Measurements from ENCODE around the gene MRPS35. TPM values are rescaled to one million over a fixed set of nuclear protein-coding genes. Genes with fewer than 3 reads are reported as not detected.

The MRPS35 gene
- total and polyA plus RNA-seq, 2 experiments from 2014 or later: 67.4 to 88.1 TPM

DNA sequence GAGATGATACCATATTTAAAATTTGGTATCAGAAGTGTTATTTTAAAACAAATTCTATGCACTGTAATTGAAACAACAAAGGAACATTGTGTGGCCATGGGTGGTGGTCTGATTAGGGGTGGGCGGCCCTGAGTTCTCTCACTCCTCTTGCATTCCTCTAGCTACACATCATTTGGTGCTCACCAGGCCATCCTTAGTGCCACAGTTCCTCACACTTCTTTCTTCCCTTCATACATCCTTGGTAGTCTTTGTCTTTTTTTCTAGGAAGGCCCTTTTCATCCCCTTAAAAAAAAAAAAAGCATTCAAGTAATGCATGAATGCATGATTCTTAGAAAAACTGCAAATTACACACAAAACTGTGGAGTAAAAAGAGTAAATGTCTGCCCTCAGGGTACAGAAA lies 71.8 kb downstream of the MRPS35 start:
- peak overlapping the region; percentile 99 for H3K4me2 ChIP-seq

DNA sequence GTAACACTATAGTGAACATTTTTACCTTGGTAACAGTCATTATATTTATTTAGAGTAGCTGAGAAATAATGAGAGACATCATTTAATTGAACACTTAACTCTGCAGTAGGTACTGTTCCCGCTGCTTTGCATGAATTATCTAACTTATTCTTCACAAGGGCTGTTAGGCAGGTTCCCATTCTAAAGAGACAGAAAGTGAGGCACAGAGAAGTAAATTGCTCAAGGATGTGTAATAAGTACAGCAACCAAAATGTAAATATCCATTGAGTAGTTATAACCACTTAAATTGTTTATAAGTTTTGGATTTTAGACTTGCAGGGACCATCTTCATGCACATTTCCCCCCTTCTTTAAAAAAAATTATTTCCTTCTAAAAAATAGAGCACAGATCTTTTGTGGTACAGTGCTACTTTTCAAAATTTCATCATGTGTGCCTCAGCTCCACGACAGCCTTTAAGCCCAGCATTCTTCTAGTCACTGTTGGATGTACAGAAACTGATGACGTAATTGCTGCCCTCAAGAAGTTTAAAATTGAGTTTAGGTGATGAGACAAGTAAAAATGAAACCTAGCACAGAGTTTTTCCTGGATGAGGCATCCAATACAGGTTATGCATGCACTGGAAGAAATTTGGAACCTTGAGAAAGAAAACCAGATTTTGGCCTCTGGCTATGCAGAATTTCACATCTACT lies 75.4 kb downstream of the MRPS35 start:
- H3K27ac ChIP-seq: no peak overlapping the region
- no peak for DNase-seq (ENCODE audit: low spot score)
- peaks cover 3% of the 10 kb centered on the region for H4K20me1 ChIP-seq (ENCODE audit: insufficient read depth, poor library complexity, severe bottlenecking)
- 92% methylated on average over 3 of the region's 3 CpGs for WGBS (ENCODE audit: low lambda C conversion rate, missing lambda C conversion rate)
- H2AFZ ChIP-seq: no peak overlapping the region
- no peaks in the 10 kb centered on the region for H3K36me3 ChIP-seq (replicated peaks; ENCODE audit: insufficient read depth, low read depth)
- H3K9me3 ChIP-seq (ENCODE audit: low read depth): no peaks in the 10 kb centered on the region
- H3K27me3 ChIP-seq: no peaks in the 10 kb centered on the region
- no peak overlapping the region for H3K4me3 ChIP-seq
- H3K4me2 ChIP-seq: no peak overlapping the region
- no peaks in the 10 kb centered on the region for H3K9me2 ChIP-seq (replicated peaks; ENCODE audit: insufficient read depth)
- peaks cover 12% of the 10 kb centered on the region for H3K4me1 ChIP-seq (ENCODE audit: insufficient read depth)
- H3K79me2 ChIP-seq: peaks cover 92% of the 10 kb centered on the region
- TF ChIP-seq, protein P1, sequence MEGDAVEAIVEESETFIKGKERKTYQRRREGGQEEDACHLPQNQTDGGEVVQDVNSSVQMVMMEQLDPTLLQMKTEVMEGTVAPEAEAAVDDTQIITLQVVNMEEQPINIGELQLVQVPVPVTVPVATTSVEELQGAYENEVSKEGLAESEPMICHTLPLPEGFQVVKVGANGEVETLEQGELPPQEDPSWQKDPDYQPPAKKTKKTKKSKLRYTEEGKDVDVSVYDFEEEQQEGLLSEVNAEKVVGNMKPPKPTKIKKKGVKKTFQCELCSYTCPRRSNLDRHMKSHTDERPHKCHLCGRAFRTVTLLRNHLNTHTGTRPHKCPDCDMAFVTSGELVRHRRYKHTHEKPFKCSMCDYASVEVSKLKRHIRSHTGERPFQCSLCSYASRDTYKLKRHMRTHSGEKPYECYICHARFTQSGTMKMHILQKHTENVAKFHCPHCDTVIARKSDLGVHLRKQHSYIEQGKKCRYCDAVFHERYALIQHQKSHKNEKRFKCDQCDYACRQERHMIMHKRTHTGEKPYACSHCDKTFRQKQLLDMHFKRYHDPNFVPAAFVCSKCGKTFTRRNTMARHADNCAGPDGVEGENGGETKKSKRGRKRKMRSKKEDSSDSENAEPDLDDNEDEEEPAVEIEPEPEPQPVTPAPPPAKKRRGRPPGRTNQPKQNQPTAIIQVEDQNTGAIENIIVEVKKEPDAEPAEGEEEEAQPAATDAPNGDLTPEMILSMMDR (IDR thresholded peaks at IDR 0.05; ENCODE audit: poor library complexity): no peak
- TF ChIP-seq EZH2 (IDR thresholded peaks at IDR 0.05; ENCODE audit: borderline replicate concordance) (no peak), EZH2phosphoT487 (IDR thresholded peaks at IDR 0.05; ENCODE audit: low read depth, severe bottlenecking, unreplicated experiment) (no peak)

More for the DNA sequence above, 71.8 kb downstream of the MRPS35 start:
- no peak overlapping the region for H2AFZ ChIP-seq
- no peak overlapping the region for H3K4me3 ChIP-seq
- H3K27ac ChIP-seq: no peak overlapping the region
- no peaks in the 10 kb centered on the region for H3K36me3 ChIP-seq (replicated peaks; ENCODE audit: insufficient read depth, low read depth)
- H3K27me3 ChIP-seq: no peaks in the 10 kb centered on the region
- no peaks in the 10 kb centered on the region for H3K9me3 ChIP-seq (ENCODE audit: low read depth)
- no peaks in the 10 kb centered on the region for H3K9me2 ChIP-seq (replicated peaks; ENCODE audit: insufficient read depth)
- no peak for TF ChIP-seq EZH2 (IDR thresholded peaks at IDR 0.05; ENCODE audit: borderline replicate concordance)
- TF ChIP-seq EZH2phosphoT487 (IDR thresholded peaks at IDR 0.05; ENCODE audit: low read depth, severe bottlenecking, unreplicated experiment): no peak
- TF ChIP-seq, protein P1 (IDR thresholded peaks at IDR 0.05; ENCODE audit: poor library complexity): no peak
- 89% methylated on average over 1 of the region's 1 CpG for WGBS (ENCODE audit: low lambda C conversion rate, missing lambda C conversion rate)
- peaks cover 67% of the 10 kb centered on the region for H3K79me2 ChIP-seq
- no peak for DNase-seq (ENCODE audit: low spot score)
- H3K4me1 ChIP-seq (ENCODE audit: insufficient read depth): peaks cover 16% of the 10 kb centered on the region
- H4K20me1 ChIP-seq (ENCODE audit: insufficient read depth, poor library complexity, severe bottlenecking): peaks cover 3% of the 10 kb centered on the region

DNA sequence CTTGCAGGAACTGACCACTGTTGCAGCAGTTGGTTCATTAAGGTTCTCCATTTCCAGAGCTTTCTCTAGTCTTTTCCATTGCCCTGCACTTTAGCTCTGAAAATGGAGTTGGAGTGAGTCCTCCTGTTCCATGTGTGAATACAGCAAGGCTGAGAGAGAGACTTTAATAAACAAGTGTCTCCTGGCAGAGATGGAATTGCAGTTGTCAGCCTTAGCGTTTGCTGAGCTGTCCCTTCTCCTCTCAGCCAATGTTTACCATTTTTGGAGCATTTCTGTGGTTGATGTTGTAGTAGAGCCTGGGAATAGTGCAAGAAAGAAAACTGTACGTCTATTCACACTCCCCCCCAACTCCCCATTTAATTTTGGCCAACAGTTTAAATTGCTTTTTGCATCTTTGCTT lies 76.9 kb downstream of the MRPS35 start:
- Histone ChIP-seq H3K9me2 (replicated peaks; ENCODE audit: insufficient read depth) (no peaks in the 10 kb centered on the region), H4K20me1 (ENCODE audit: insufficient read depth, poor library complexity, severe bottlenecking) (peaks cover 3% of the 10 kb centered on the region), H3K4me3 (no peak overlapping the region), H3K27ac (no peak overlapping the region), H3K4me2 (no peak overlapping the region), H2AFZ (no peak overlapping the region), H3K79me2 (peaks cover 77% of the 10 kb centered on the region), H3K9me3 (ENCODE audit: low read depth) (no peaks in the 10 kb centered on the region), H3K36me3 (replicated peaks; ENCODE audit: insufficient read depth, low read depth) (no peaks in the 10 kb centered on the region), H3K4me1 (ENCODE audit: insufficient read depth) (no peaks in the 10 kb centered on the region), H3K27me3 (no peaks in the 10 kb centered on the region)
- WGBS (ENCODE audit: low lambda C conversion rate, missing lambda C conversion rate): 77% methylated on average over 2 of the region's 2 CpGs
- DNase-seq (ENCODE audit: low spot score): no peak
- TF ChIP-seq EZH2 (IDR thresholded peaks at IDR 0.05; ENCODE audit: borderline replicate concordance): no peak
- TF ChIP-seq, protein P1 (IDR thresholded peaks at IDR 0.05; ENCODE audit: poor library complexity): no peak
- TF ChIP-seq EZH2phosphoT487 (IDR thresholded peaks at IDR 0.05; ENCODE audit: low read depth, severe bottlenecking, unreplicated experiment): no peak

Measured in hepatocyte (in vitro differentiated cells).